Tibial nerve (tissue), 4 donors: ENCODE results near the gene SHROOM1.

Experiments used
- CTCF ChIP-seq, 5 experiments: fragments of 200-600 bp in 3 of 5; fragments of 450-650 bp in 2 of 5; sonication (generic) in 3 of 5; IDR thresholded peaks; one replicate each; pipeline ENCODE4 v1.5.1; 2016 to 2019; ENCODE audit warnings: antibody characterized with exemption in 5 of 5, mild to moderate bottlenecking in 3 of 5, moderate library complexity in 2 of 5
- EP300 ChIP-seq, 2 donors: sonication (generic); formaldehyde crosslinking; IDR thresholded peaks; one replicate each; pipeline ENCODE4 v1.6.1; 2017; ENCODE audit warnings: antibody characterized with exemption in 2 of 2, mild to moderate bottlenecking in 1 of 2
- POLR2A ChIP-seq, 2 donors: fragments of 450-650 bp; IDR thresholded peaks; one replicate each; pipeline ENCODE4 v1.6.1; 2017; ENCODE audit warnings: antibody characterized with exemption in 2 of 2, mild to moderate bottlenecking in 2 of 2, moderate library complexity in 2 of 2

DNA sequence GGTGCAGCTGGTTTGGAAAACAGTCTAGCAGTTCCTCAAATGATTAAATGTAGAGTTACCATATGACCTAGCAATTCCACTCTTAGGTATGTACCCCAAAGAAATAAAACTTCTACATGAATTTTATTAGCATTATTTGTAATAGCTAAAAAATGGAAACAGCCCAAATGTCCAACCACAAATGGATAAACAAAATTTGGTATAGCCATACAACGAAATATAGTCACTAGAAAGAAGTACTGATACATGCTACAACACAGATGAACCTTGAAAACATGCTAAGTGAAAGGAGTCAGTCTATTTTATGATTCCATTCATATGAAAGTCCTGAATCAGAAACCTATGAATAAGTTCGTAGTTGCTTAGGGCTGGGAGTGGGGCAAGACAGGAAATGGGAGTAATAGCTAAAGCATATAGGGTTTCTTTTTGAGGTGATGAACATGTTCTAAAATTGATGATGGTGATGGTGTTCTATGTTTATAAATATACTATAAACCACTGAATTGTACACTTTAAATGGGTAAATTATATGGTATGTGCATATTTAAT is 29.5 kb upstream of the SHROOM1 start:
- TF ChIP-seq CTCF (IDR thresholded peaks at IDR 0.05) (no peak), POLR2A (IDR thresholded peaks at IDR 0.05) (no peak), EP300 (IDR thresholded peaks at IDR 0.05) (no peak)
